ENCODE results near the gene F7. TPM values are rescaled to one million over a fixed set of nuclear protein-coding genes. Genes with fewer than 3 reads are reported as not detected.
"Not testable (repeated sequence)": the region's sequence is repeated elsewhere in the genome, so short reads cannot be mapped to it uniquely, and the experiment has no call there.

Gene F7
- total and polyA plus RNA-seq, 2 experiments from 2014 or later: 0.83 TPM; not detected in 1

- Histone ChIP-seq H3K27me3 (peaks cover 3% of the 10 kb centered on the region), H3K9me3 (ENCODE audit: low read depth) (no peaks in the 10 kb centered on the region), H3K4me1 (ENCODE audit: low read depth) (no peaks in the 10 kb centered on the region), H3K27ac (no peak overlapping the region), H3K36me3 (no peaks in the 10 kb centered on the region), H3K4me3 (no peak overlapping the region)
- DNase-seq (ENCODE audit: low read depth in 1 of 2, low spot score in 1 of 2): no peak
- TF ChIP-seq, protein P1, sequence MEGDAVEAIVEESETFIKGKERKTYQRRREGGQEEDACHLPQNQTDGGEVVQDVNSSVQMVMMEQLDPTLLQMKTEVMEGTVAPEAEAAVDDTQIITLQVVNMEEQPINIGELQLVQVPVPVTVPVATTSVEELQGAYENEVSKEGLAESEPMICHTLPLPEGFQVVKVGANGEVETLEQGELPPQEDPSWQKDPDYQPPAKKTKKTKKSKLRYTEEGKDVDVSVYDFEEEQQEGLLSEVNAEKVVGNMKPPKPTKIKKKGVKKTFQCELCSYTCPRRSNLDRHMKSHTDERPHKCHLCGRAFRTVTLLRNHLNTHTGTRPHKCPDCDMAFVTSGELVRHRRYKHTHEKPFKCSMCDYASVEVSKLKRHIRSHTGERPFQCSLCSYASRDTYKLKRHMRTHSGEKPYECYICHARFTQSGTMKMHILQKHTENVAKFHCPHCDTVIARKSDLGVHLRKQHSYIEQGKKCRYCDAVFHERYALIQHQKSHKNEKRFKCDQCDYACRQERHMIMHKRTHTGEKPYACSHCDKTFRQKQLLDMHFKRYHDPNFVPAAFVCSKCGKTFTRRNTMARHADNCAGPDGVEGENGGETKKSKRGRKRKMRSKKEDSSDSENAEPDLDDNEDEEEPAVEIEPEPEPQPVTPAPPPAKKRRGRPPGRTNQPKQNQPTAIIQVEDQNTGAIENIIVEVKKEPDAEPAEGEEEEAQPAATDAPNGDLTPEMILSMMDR (IDR thresholded peaks at IDR 0.05; ENCODE audit: low read depth, low read length): no peak
Measured at GRCh38 chr13:113097651-113098050, 7.9 kb upstream of the F7 start.

DNA sequence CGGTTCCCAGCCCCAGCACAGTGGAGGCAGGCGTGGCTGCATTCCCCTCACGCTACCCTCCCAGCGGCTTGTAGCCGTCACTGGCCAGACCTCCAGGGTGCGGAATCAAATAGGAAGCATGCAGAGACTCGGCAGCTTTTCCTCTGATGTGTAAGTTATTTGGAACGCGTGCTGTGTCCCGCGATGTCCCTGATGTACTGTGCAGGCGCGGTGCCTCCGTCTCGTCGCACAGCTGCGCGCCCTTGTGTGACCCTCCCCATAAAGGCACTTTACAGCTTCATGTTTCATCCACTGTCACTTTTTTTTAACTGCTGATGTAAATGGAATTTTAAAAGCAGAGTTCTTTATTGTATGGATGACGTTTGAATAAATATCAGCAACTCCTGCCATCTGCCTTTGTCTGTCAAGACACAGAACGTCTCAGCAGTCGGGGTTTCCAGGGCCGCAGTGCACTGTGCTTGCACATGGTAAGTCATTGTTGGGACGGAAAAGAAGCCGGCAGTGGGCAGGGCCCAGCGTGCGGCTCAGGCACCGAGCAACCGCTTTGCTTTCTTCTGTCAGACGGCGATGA is 7.3 kb upstream of the F7 start:
- H3K27ac ChIP-seq: no peak overlapping the region
- DNase-seq (ENCODE audit: low read depth in 1 of 2, low spot score in 1 of 2): no peak
- H3K27me3 ChIP-seq: peaks cover 5% of the 10 kb centered on the region
- no peaks in the 10 kb centered on the region for H3K9me3 ChIP-seq (ENCODE audit: low read depth)
- no peaks in the 10 kb centered on the region for H3K4me1 ChIP-seq (ENCODE audit: low read depth)
- H3K4me3 ChIP-seq: no peak overlapping the region
- TF ChIP-seq, protein P1 (IDR thresholded peaks at IDR 0.05; ENCODE audit: low read depth, low read length): no peak
- H3K36me3 ChIP-seq: no peaks in the 10 kb centered on the region

DNA sequence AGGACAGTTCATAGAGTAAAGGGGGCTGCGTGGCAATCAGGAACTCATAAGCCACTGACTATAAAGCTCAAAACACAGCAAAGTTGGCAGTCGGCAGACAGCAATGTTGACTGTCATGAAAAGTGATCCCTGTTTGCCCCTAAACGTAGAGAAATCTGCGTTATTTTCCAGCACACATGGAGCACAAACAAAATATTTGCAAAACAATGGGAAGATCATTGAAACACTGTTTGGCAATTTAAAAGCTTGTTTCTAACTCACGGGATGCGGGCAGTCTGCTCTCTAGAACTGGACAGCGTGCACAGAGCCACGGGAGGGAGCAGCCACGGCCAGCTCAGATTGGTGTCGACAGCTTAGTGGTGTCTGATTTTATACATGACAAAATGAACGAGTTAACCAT is 6.4 kb upstream of the F7 start:
- no peak for DNase-seq (ENCODE audit: low read depth in 1 of 2, low spot score in 1 of 2)
- Histone ChIP-seq H3K4me3 (no peak overlapping the region), H3K9me3 (ENCODE audit: low read depth) (no peaks in the 10 kb centered on the region), H3K4me1 (ENCODE audit: low read depth) (no peaks in the 10 kb centered on the region), H3K27me3 (peaks cover 9% of the 10 kb centered on the region), H3K36me3 (no peaks in the 10 kb centered on the region), H3K27ac (no peak overlapping the region)
- TF ChIP-seq, protein P1 (IDR thresholded peaks at IDR 0.05; ENCODE audit: low read depth, low read length): no peak

DNA sequence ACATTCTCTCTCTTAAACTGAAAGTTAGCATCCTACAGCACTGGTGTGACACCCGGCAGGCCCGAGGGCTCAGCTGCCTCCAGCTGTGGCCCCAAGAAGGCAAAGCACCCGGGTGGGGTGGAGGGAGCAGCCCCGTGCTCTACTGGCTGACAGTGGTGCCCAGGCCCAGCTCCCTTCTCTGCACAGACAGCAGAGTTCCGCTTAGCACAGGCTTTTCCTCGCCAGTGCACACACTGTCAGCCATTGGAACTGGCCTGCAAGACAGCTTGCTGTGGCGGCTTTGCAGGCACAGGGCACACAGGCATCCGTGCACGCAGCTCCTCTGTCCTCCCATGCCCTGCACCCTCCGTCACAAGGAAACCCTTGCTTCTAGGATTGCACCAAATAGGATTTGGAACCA is 3.3 kb upstream of the F7 start:
- not testable (repeated sequence) for H3K27ac ChIP-seq; H3K9me3 ChIP-seq (ENCODE audit: low read depth); H3K36me3 ChIP-seq; DNase-seq (ENCODE audit: low read depth in 1 of 2, low spot score in 1 of 2); H3K4me3 ChIP-seq; H3K4me1 ChIP-seq (ENCODE audit: low read depth)
- peaks cover 13% of the 10 kb centered on the region for H3K27me3 ChIP-seq

GRCh38 chr13:113102727-113103126 is 2.9 kb upstream of the F7 start:
- Histone ChIP-seq H3K4me1 (ENCODE audit: low read depth) (no peaks in the 10 kb centered on the region), H3K9me3 (ENCODE audit: low read depth) (no peaks in the 10 kb centered on the region), H3K4me3 (no peak overlapping the region), H3K36me3 (no peaks in the 10 kb centered on the region), H3K27ac (no peak overlapping the region), H3K27me3 (peaks cover 13% of the 10 kb centered on the region)
- DNase-seq (ENCODE audit: low read depth in 1 of 2, low spot score in 1 of 2): no peak
- TF ChIP-seq, protein P1 (IDR thresholded peaks at IDR 0.05; ENCODE audit: low read depth, low read length): no peak

DNA sequence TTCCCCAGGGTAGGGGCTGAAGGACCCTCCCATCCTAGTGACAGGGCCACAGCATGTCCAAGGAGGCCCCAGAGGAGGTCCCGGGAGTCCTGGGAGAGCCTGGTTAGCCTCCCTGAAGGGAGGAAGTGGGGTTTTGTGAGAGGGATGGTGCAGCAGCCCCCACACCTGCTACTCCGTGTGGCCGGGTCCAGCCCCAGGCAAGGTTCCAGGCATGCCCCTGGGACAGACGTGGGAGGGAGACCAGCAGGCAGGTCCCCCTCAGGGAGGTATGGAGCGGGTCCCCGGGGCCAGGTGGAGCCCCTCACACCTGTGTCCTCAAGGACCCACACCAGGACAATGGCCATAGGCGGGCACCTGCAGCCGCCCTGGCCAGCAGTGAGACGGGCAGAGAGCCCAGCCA is 1.9 kb upstream of the F7 start:
- no peaks in the 10 kb centered on the region for H3K36me3 ChIP-seq
- TF ChIP-seq, protein P1 (IDR thresholded peaks at IDR 0.05; ENCODE audit: low read depth, low read length): no peak
- no peak overlapping the region for H3K27ac ChIP-seq
- H3K27me3 ChIP-seq: peaks cover 13% of the 10 kb centered on the region
- no peaks in the 10 kb centered on the region for H3K4me1 ChIP-seq (ENCODE audit: low read depth)
- H3K9me3 ChIP-seq (ENCODE audit: low read depth): no peaks in the 10 kb centered on the region
- H3K4me3 ChIP-seq: no peak overlapping the region
- no peak for DNase-seq (ENCODE audit: low read depth in 1 of 2, low spot score in 1 of 2)

Measured in cardiac muscle cell (in vitro differentiated cells and primary cell).